ENCODE data around the gene COA6.

The COA6 gene

DNA sequence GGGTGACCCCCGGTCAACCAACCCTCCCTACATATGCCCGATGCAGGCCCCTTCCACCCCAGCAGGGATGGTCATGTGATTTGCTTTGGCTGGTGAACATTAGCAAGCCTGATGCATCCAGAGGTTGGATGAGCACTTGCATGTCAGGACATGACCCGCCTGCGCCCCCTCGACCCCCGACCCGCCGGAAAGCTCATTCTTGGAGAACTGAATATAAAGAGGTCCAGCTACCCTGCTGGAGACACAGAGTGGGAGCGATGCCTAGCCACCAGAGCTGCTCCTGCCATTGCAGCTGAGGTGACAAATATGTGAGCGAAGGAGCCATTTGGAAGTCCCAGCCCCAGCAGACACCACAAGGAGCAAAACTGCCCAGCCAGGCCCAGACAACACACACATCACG, 39.6 kb downstream of the COA6 start:
- no peak for DNase-seq (ENCODE audit: low read depth)

DNA sequence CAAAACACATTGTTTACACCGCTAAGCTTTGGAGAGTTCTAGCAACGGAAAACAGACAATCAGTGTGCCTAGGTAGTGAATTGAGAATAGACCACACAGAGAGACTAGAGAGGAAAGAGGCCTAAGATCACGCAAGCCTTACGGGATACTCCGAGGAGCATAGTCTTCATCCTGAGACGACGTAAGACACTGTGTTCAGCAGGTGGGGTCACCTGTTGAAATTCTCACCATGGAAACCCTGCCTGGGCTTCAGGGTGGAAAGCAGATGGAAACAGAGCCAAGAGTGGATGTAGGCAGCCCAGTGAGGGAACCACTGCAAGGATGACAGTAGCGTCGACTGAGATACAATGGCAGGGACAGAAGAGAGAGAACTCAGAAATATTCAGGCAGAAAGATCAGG, 40.2 kb downstream of the COA6 start:
- no peak for DNase-seq (ENCODE audit: low read depth)

DNA sequence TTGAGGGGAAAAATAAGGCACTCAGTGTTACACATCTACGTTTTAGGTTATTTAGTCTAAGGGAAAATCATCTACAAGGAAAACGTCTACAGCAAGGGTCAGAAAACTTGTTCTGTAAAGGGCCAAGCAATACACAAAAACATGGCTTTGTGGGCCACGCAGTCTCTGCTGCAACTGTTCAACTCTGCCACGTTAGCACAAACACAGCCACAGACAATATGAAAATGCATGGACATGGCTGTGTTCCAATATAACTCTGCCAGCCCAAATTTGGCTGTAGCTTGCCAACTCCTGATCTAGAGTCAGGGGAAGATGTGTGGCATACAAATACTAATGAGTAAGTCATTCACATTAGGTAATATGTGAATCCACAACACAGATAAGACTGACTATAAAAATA, 40.7 kb downstream of the COA6 start:
- no peak for DNase-seq (ENCODE audit: low read depth)

DNA sequence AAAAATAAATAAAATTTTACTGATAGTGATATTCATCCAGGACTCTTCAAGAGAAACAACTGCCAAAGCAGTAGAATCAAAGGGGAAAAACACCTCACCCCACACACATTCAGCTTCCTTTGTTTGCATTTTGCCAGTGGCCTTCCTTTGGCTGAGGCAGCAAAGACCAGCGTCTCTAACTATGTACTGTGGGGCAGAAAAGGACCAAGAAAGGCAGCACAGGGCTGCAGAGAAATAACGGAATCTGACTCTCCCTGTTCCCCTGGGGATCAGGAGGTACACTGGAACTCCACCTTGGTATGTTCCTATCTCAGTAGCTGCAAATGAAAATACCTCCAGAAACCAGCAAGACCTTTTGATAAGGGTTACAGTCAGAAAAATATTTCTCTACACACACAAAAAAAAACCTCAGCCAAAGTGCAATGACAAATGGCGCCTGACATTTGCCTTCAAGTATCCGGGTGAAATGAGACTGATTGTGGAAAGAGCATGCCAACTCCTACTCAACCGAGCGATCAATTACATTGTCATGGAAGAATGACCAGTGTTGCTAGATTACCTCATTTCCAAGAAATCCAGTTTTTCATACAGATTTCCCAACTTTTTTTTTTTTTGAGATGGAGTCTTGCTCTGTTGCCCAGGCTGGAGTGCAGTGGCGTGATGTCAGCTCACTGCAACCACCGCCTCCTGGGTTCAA, 54.8 kb downstream of the COA6 start:
- DNase-seq (ENCODE audit: low read depth): no peak

DNA sequence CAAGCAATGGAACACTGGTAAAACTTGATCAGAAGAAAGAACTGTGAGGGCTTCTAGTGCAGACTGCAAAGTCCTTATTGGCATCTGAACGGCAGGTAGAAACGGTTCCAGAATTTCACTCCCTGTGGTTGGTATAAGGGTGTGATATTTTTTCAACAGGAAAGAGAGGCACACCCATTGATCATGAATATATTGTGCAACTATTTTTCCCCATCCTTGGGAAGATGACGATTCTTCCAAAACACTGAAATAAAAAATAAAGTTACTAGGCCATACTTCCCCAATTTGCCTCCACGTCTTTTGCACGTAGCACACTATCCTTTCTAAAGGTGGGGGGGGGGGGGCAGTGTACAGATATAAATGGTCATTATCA, 56.2 kb downstream of the COA6 start:
- no peak for DNase-seq (ENCODE audit: low read depth)

DNA sequence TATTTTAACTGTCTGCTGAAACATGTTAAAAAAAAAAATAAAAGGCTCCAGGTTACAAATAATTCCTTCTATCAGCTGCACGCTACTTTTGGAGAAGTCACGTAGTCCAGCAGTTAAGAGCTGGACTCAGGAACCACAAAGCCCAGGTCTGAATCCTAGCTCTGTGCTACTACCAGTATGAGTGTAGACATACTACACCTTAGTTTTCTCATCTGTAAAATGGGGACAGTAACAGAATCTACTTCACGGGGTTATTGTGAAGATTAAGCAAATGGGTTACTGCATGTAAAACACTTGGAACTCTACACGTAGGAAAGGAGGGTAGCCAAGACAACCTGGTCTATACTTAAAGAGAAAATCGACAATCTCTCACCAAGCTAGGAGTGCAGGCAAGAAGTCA, 57.4 kb downstream of the COA6 start:
- no peak for DNase-seq (ENCODE audit: low read depth)

DNA sequence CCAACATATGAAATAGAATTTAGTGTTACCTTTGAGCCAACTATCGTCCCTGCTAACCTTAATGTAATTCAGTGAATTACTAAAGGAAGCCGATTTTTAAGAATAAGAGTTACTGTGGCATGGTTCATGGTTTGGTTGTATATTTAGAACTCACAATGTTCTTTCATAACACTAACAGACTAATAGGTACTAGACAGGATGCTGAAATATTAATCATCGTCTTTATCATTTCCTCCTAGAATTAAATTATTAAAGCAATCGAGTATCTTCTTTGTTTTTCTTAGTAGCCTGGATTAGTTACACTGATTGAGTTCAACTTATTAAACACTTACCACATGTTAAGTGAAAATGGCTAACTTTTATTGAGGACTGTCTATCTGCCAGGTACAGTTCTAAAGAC, 58.0 kb downstream of the COA6 start:
- no peak for DNase-seq (ENCODE audit: low read depth)

DNA sequence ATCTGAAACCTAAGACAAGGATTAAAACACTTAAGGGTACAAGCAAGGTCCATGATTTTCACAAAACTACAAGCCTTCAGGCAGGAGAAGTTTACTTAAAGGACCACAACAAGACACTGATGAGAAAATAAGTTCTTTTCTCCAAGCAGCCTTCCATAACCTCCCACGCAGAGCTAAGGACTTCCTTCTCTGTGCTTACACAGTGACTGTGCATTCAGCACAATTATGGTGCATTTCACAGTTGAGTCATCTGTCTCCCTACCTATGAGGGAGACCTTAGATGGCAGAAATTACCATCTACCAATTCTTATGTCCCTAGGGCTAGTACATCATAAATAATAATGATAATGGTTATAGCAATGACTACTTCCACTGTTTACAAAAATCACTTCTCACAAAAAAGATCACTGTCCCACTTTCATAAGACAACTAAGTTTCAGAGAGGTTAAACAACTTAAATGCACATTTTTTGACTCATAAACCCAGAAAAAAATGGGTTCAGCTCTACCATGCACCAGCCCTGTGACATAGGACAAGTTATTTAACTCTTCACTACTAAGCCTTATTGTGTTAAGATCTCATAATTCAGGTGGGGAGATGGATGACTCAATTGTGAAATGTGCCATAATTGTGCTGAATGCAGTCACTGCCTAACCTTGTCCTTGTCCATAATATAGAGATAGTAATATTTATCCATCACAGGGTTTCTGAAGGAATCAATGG, 60.5 kb downstream of the COA6 start:
- peak; percentile 78 for DNase-seq (ENCODE audit: low read depth)

All from iris pigment epithelial cell (primary cell).